DOHH2 (cell line): ENCODE measurements around the gene KBTBD4.
"Not testable (repeated sequence)": the region's sequence is repeated elsewhere in the genome, so short reads cannot be mapped to it uniquely, and the experiment has no call there.

Experiments
- H3F3A ChIP-seq: fragments of 200-600 bp; sonication (generic), shearing (Covaris generic); 2 replicates; pipeline ENCODE4 v1.6.0; 2016; ENCODE audit warnings: antibody characterized with exemption, mild to moderate bottlenecking; ENCODE audit not compliant: control insufficient read depth, insufficient read depth
- H3K27ac ChIP-seq: fragments of 200-600 bp; sonication (generic); 2 replicates; pipeline ENCODE4 v1.5.1; 2014; ENCODE audit warnings: low read depth, mild to moderate bottlenecking, low read length, moderate library complexity
- H3K27me3 ChIP-seq: fragments of 200-600 bp; sonication (generic); 2 replicates; pipeline ENCODE4 v1.6.1; 2014; ENCODE audit warnings: mild to moderate bottlenecking, low read length, mixed read lengths; ENCODE audit not compliant: control insufficient read depth
- H3K36me3 ChIP-seq: fragments of 200-600 bp; sonication (generic); 2 replicates; pipeline ENCODE4 v1.6.1; 2014; ENCODE audit warnings: mild to moderate bottlenecking, low read length, moderate library complexity, mixed read lengths; ENCODE audit not compliant: control insufficient read depth
- H3K4me1 ChIP-seq: fragments of 200-600 bp; sonication (generic); 2 replicates; pipeline ENCODE4 v1.6.1; 2014; ENCODE audit warnings: mild to moderate bottlenecking, low read length, mixed read lengths; ENCODE audit not compliant: control insufficient read depth
- H3K4me2 ChIP-seq: fragments of 200-600 bp; sonication (generic); 2 replicates; pipeline ENCODE4 v1.6.0; 2014; ENCODE audit warnings: mild to moderate bottlenecking, low read length, moderate library complexity
- H3K4me3 ChIP-seq: fragments of 200-600 bp; sonication (generic); 2 replicates; pipeline ENCODE4 v1.5.1; 2014; ENCODE audit warnings: mild to moderate bottlenecking, low read length, mixed read lengths
- H3K79me2 ChIP-seq: fragments of 200-600 bp; sonication (generic); 2 replicates; pipeline ENCODE4 v1.6.1; 2014; ENCODE audit warnings: mild to moderate bottlenecking, low read length, mixed read lengths; ENCODE audit not compliant: control insufficient read depth
- H3K9me2 ChIP-seq: fragments of 200-600 bp; sonication (generic); replicated peaks from 2 replicates; pipeline ENCODE4 v1.6.1; 2014; ENCODE audit warnings: mild to moderate bottlenecking, low read length, mixed read lengths; ENCODE audit not compliant: control insufficient read depth
- H3K9me3 ChIP-seq: fragments of 200-600 bp; sonication (generic); 2 replicates; pipeline ENCODE4 v1.6.1; 2014; ENCODE audit warnings: antibody characterized with exemption, low read length, mixed read lengths; ENCODE audit not compliant: control insufficient read depth, insufficient read depth
- H4K20me1 ChIP-seq: fragments of 200-600 bp; sonication (generic); 2 replicates; pipeline ENCODE4 v1.6.0; 2014; ENCODE audit warnings: low read depth, mild to moderate bottlenecking, antibody characterized with exemption, low read length, moderate library complexity; ENCODE audit not compliant: control insufficient read depth, insufficient read depth
- CTCF ChIP-seq: fragments of 200-600 bp; sonication (generic); IDR thresholded peaks from one replicate; pipeline ENCODE4 v1.5.1; 2014; ENCODE audit warnings: antibody characterized with exemption, mild to moderate bottlenecking, low read depth, low read length; ENCODE audit not compliant: poor library complexity, severe bottlenecking
- EZH2phosphoT487 ChIP-seq: fragments of 200-600 bp; sonication (generic); IDR thresholded peaks from 2 replicates; pipeline ENCODE4 v1.6.1; 2017; ENCODE audit warnings: borderline replicate concordance, mild to moderate bottlenecking, antibody characterized with exemption, low read length, moderate library complexity, mixed read lengths

Gene KBTBD4

GRCh38 chr11:47531666-47532065 is 47.1 kb downstream of the KBTBD4 start:
- peaks cover 100% of the 10 kb centered on the region for H3K79me2 ChIP-seq
- H3K27me3 ChIP-seq: no peaks in the 10 kb centered on the region
- TF ChIP-seq CTCF (no peak), EZH2phosphoT487 (no peak)
- H3K36me3 ChIP-seq: peaks cover 32% of the 10 kb centered on the region
- no peak overlapping the region for H3K27ac ChIP-seq
- no peaks in the 10 kb centered on the region for H3K9me3 ChIP-seq
- H3K4me2 ChIP-seq: no peak overlapping the region
- H3K4me3 ChIP-seq: no peak overlapping the region
- peaks cover 4% of the 10 kb centered on the region; the same call in 1 of the 2 replicates for H3F3A ChIP-seq
- no peaks in the 10 kb centered on the region for H3K9me2 ChIP-seq
- peaks cover 27% of the 10 kb centered on the region for H4K20me1 ChIP-seq
- peaks cover 35% of the 10 kb centered on the region for H3K4me1 ChIP-seq

- H3K4me3 ChIP-seq, H3K27me3 ChIP-seq, H3F3A ChIP-seq, H3K27ac ChIP-seq, H3K4me2 ChIP-seq, H3K9me2 ChIP-seq, H3K9me3 ChIP-seq: not testable (repeated sequence)
- Histone ChIP-seq H3K36me3 (peaks cover 26% of the 10 kb centered on the region), H3K4me1 (peaks cover 39% of the 10 kb centered on the region), H3K79me2 (peaks cover 100% of the 10 kb centered on the region), H4K20me1 (peaks cover 31% of the 10 kb centered on the region)
Observed at GRCh38 chr11:47530721-47531120, 48.0 kb downstream of the KBTBD4 start.

- Histone ChIP-seq H3K36me3 (peaks cover 28% of the 10 kb centered on the region), H3F3A (peaks cover 4% of the 10 kb centered on the region), H3K9me3 (no peaks in the 10 kb centered on the region), H3K27ac (no peak overlapping the region), H3K79me2 (peaks cover 100% of the 10 kb centered on the region), H3K4me3 (no peak overlapping the region), H4K20me1 (peaks cover 34% of the 10 kb centered on the region), H3K9me2 (no peaks in the 10 kb centered on the region), H3K4me2 (no peak overlapping the region), H3K27me3 (no peaks in the 10 kb centered on the region), H3K4me1 (peaks cover 42% of the 10 kb centered on the region)
- TF ChIP-seq CTCF (no peak), EZH2phosphoT487 (no peak)
Observed at GRCh38 chr11:47529951-47530350, 48.8 kb downstream of the KBTBD4 start.

- peaks cover 30% of the 10 kb centered on the region for H3K36me3 ChIP-seq
Observed at GRCh38 chr11:47527186-47527585, 51.6 kb downstream of the KBTBD4 start.

GRCh38 chr11:47526032-47526431 is 52.7 kb downstream of the KBTBD4 start:
- 0 out of 2 replicates have a peak overlapping the region, but pooled peaks have one; percentile 38 for H3K4me2 ChIP-seq
- H3K36me3 ChIP-seq: peaks cover 29% of the 10 kb centered on the region
- H3K4me1 ChIP-seq: peaks cover 51% of the 10 kb centered on the region
- not testable (repeated sequence) for H3K27ac ChIP-seq, H3K4me3 ChIP-seq, H3F3A ChIP-seq, H3K9me3 ChIP-seq, H3K9me2 ChIP-seq, H3K27me3 ChIP-seq
- peaks cover 100% of the 10 kb centered on the region for H3K79me2 ChIP-seq
- peaks cover 31% of the 10 kb centered on the region for H4K20me1 ChIP-seq

More at GRCh38 chr11:47527186-47527585, 51.6 kb downstream of the KBTBD4 start:
- no peak overlapping the region for H3K4me2 ChIP-seq
- H3K9me2 ChIP-seq: no peaks in the 10 kb centered on the region
- H3K79me2 ChIP-seq: peaks cover 100% of the 10 kb centered on the region
- H3K4me3 ChIP-seq: no peak overlapping the region
- TF ChIP-seq EZH2phosphoT487: no peak
- no peak for TF ChIP-seq CTCF
- H4K20me1 ChIP-seq: peaks cover 32% of the 10 kb centered on the region
- H3K27ac ChIP-seq: no peak overlapping the region
- H3K4me1 ChIP-seq: peaks cover 51% of the 10 kb centered on the region
- no peaks in the 10 kb centered on the region; the same call in 1 of the 2 replicates for H3F3A ChIP-seq
- H3K27me3 ChIP-seq: no peaks in the 10 kb centered on the region
- no peaks in the 10 kb centered on the region for H3K9me3 ChIP-seq
